Astrocyte of the hippocampus (primary cell): Measurements from ENCODE around the gene IQCK.

Source experiments
- DNase-seq: peaks from one replicate; pipeline ENCODE4 v3.0.0; 2011; ENCODE audit warnings: low read depth, low spot score

IQCK gene

DNA sequence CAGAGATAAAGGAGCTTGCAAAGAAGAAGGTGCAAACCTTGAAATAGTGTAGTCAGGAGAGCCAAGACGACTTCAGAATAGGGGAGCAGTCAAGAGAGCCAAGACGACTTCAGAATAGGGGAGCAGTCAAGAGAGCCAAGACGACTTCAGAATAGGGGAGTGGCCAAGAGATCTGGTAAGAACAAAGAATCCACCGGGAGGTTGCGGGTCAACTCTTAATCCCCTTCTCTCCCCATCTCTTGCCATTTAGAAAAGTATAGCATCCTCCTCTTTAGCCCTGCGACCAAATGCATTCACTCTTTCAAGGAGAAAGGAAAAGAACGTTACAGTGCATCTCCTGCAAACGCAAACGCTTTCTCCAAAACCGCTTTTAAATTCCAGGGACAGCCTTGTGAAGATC is 757 bp upstream of the IQCK start:
- no peak for DNase-seq

GRCh38 chr16:19718624-19718965 is 524 bp downstream of the IQCK start:
- DNase-seq: no peak

GRCh38 chr16:19722269-19722952 is 4.3 kb downstream of the IQCK start:
- DNase-seq: no peak

- DNase-seq: no peak
These were observed 4.9 kb downstream of the IQCK start for GRCh38 chr16:19722981-19723380.

- no peak for DNase-seq
These were observed 10.5 kb downstream of the IQCK start for GRCh38 chr16:19728636-19728965.

GRCh38 chr16:19733551-19733950 is 15.5 kb downstream of the IQCK start:
- DNase-seq: no peak

- no peak for DNase-seq
These were observed 17.2 kb downstream of the IQCK start for GRCh38 chr16:19735074-19735867.

DNA sequence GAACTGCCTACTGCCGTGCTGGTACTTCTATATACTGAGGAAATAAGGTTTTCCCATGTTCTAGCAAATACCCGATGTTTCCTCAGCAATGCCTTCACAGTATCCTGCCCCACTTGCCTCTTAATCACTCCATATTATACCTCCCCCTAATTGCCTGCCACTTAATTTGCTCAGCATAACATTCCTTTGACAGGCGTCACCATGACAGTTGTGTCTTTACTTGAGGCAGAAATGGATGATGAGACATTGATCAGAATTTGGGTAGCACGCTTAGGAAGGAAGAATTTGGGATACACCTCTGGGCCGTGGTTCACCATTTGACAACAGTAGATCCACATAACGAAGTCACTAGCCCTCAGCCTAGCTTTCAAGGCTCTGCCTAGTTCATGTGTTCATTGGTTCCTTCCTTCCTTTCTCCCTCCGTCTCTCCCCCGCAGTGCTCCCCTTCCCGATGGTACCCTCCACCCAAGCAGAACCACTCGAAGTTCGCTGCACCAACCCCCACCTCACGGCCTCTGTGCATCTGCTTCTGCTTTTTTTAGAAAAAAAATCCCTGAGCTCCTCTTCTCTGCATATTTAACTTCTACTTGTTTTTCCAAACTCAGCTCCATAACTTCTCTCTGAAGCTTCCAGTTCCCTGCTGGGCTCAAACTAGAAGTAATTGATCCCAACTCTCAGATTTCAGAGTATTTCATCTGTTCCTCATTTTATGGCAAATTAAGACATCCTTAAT is 19.4 kb downstream of the IQCK start:
- no peak for DNase-seq

DNA sequence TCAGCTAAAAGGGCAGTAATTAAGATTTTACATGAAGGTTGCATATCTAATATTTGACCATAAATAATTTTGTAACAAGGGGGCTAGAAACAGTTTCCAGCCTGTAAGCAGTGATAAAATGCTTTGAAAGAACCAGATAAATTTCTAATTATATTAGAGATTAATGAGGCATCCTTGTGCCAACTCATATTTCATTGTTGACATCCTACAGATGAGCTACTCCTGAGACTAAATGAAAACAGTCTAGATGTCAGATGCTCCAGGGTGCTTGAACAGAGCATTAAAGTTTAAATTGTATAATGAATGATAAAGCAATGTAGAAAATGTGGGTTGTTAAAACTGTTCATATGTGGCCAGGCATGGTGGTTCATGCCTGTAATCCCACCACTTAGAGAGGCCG is 23.3 kb downstream of the IQCK start:
- no peak for DNase-seq

GRCh38 chr16:19743816-19744159 is 25.7 kb downstream of the IQCK start:
- DNase-seq: no peak

GRCh38 chr16:19744670-19745069 is 26.6 kb downstream of the IQCK start:
- no peak for DNase-seq

- peak; percentile 71 for DNase-seq
These were observed 27.4 kb downstream of the IQCK start for GRCh38 chr16:19745286-19746010.

DNA sequence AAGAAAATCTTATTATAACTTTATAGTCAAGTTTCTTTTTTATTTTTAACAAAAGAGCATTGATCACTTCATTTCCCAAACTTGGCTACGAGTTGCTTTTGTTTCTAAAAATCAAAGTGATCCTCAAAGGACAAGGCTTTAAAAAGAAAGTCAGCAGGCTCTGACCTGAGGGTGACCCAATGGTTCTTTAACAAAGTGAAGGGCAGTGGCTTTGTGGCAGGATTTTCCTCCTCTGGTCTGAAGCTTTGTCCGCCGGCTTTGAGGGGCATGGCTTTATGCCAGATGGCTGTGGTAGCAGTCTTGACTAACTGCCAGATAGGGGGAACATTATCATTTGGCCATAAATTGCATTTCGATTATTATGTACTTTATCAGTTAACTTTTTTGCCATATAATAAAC is 28.5 kb downstream of the IQCK start:
- peak; percentile 71 for DNase-seq

DNA sequence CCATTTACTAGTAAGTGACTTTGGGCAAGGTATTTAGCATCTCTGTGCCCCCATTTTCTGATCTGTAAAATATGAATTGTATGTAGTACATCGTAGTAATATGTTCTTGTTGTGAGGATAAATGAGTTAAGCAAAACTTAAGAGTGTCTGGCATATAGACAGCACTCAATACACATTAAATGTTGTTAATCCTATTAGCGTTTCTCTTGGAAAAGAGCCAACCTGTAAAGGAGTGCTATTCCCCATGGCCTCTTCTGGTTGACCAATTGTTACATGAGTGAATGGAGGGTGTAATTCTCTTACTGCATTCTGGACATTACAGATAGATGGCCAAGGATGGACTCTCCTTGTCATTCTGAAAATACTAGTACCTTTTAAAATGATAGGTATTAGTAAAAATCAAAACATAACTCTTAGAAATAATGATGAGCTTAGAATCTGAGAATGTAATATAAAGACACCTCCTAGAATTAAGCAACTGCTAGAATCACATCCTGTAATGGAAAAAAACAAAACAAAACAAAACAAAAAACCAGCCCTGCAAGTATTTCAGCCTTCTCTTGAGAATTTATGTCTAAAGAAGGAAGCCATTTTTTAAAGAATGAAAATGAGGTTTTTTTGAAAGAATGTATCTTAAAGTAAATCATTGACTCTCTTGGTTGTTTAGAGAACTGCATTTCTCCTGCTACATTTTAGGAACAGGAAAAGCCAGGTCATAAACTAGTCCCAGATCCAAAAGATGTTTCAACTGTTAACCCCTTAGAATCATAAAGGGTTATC is 30.5 kb downstream of the IQCK start:
- no peak for DNase-seq

- no peak for DNase-seq
These were observed 31.6 kb downstream of the IQCK start for GRCh38 chr16:19749571-19750080.

DNA sequence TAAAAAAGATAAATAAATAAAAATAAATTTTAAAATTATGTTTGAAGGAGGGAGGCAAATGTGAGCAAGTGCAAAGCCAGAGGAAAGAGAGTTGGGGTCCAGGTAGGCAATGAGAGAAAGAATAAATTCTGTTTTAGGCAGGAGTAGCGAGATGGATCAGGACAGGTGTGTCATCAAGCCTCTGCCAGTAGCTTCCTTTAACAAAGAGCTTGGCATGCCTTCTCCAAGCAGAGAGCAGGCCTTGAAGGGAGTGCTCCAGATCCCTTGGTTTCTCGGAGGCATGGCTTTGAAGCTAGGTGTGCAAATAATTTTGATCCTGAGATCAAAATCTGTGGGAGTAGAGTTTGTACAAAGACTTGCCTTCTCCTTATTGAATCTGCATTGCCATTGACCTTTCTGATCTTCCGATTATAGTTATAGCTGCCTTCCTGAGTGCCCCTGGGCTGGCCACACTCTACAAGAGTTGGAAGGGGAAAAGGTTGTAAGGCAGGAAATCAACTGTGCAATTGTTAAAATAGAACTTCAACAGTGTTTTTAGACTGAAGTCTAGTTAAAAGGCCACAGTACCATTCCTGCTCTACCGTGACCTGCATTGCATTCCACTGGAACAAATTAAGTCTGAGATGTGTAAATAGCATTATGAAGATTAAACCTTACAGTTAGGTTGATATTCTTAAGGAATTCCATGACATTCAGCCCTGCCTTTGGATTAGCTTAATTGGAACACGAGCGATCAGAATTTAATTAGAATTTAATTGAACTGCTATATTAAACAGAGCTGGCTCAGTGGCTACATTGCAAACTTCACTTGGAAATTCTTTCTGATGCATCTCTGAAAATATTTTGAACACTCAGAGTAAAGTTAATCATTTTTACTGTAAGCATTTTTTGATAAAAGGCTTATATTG is 33.7 kb downstream of the IQCK start:
- DNase-seq: no peak

- DNase-seq: peak; percentile 73
These were observed 36.0 kb downstream of the IQCK start for GRCh38 chr16:19753815-19754643.

GRCh38 chr16:19754644-19755036 is 36.6 kb downstream of the IQCK start:
- DNase-seq: no peak

GRCh38 chr16:19755268-19755667 is 37.2 kb downstream of the IQCK start:
- no peak for DNase-seq
